ENCODE measurements around the gene ELOVL2. TPM values are rescaled to one million over a fixed set of nuclear protein-coding genes. Genes with fewer than 3 reads are reported as not detected.

ELOVL2 gene
- polyA plus RNA-seq, 1 experiment: 2.9 TPM

Other genes starting within 250 kb of the ELOVL2 start
- not detected in 2 replicates for gene MAK, start 205.8 kb downstream of the ELOVL2 start, polyA plus RNA-seq (2011; rRNA removed)
- not detected in 2 replicates for gene GCM2, start 162.3 kb downstream of the ELOVL2 start, polyA plus RNA-seq (2011; rRNA removed)
- 0.22 and 0.38 TPM in 2 replicates for gene SYCP2L, start 157.3 kb downstream of the ELOVL2 start, polyA plus RNA-seq (2011; rRNA removed)
- gene SMIM13, start 49.5 kb upstream of the ELOVL2 start, polyA plus RNA-seq (2011; rRNA removed): 8.0 and 9.0 TPM in 2 replicates
- gene ERVFRD-1, start 67.4 kb upstream of the ELOVL2 start, polyA plus RNA-seq (2011; rRNA removed): not detected in 2 replicates
- gene NEDD9, start 188.4 kb upstream of the ELOVL2 start, polyA plus RNA-seq (2011; rRNA removed): 7.2 and 10.9 TPM in 2 replicates

Measured in AG04450 (cell line).